Activated CD4-positive, alpha-beta T cell treated with anti-CD3 and anti-CD28 coated beads, Interleukin-2, amount 50 U/mL, for 16 hours (primary cell): ENCODE data around the gene RAB27A.
"Not testable (repeated sequence)": the region's sequence is repeated elsewhere in the genome, so short reads cannot be mapped to it uniquely, and the experiment has no call there.

Source experiments
- DNase-seq: peaks from one replicate; pipeline ENCODE4 v3.0.0-alpha.2; 2020

The RAB27A gene

GRCh38 chr15:55289746-55290527 is at the start of gene RAB27A:
Gene RAB27A (minus strand): TSS chr15:55289813. CDS start chr15:55234934, 54,879 bp downstream.
- DNase-seq: peak; percentile 85

GRCh38 chr15:55337160-55337559 is 47.5 kb upstream of the RAB27A start:
- no peak for DNase-seq

- no peak for DNase-seq
These were observed 45.4 kb upstream of the RAB27A start for GRCh38 chr15:55334997-55335396.

GRCh38 chr15:55334371-55334770 is 44.8 kb upstream of the RAB27A start:
- no peak for DNase-seq

- DNase-seq: no peak
These were observed 37.8 kb upstream of the RAB27A start for GRCh38 chr15:55327387-55327786.

- no peak for DNase-seq
These were observed 32.9 kb upstream of the RAB27A start for GRCh38 chr15:55322467-55322866.

- DNase-seq: no peak
These were observed 31.4 kb upstream of the RAB27A start for GRCh38 chr15:55320963-55321362.

- no peak for DNase-seq
These were observed 30.6 kb upstream of the RAB27A start for GRCh38 chr15:55320238-55320550.

GRCh38 chr15:55319537-55320237 is 30.1 kb upstream of the RAB27A start:
- peak; percentile 28 for DNase-seq

GRCh38 chr15:55318588-55319494 is 29.2 kb upstream of the RAB27A start, which contains the start of the genes PIGB and PIGBOS1:
Gene PIGB (plus strand): TSS chr15:55319222. CDS start chr15:55319251, 29 bp downstream.
Gene PIGBOS1 (minus strand): TSS chr15:55319123. CDS start chr15:55317792, 1,331 bp downstream.
- DNase-seq: peak; percentile 87

GRCh38 chr15:55302801-55303200 is 13.2 kb upstream of the RAB27A start:
- DNase-seq: not testable (repeated sequence)

- DNase-seq: no peak
These were observed 7.7 kb upstream of the RAB27A start for GRCh38 chr15:55297315-55297714.

- DNase-seq: peak; percentile 88
These were observed 980 bp upstream of the RAB27A start for GRCh38 chr15:55290528-55291057.

- DNase-seq: peak; percentile 59
These were observed 435 bp downstream of the RAB27A start for GRCh38 chr15:55289011-55289745.

- DNase-seq: no peak
These were observed 1.5 kb downstream of the RAB27A start for GRCh38 chr15:55288006-55288717.

- not testable (repeated sequence) for DNase-seq
These were observed 3.0 kb downstream of the RAB27A start for GRCh38 chr15:55286442-55287189.

GRCh38 chr15:55284426-55284825 is 5.2 kb downstream of the RAB27A start:
- no peak for DNase-seq

GRCh38 chr15:55283379-55284147 is 6.0 kb downstream of the RAB27A start:
- peak; percentile 67 for DNase-seq

GRCh38 chr15:55282284-55282833 is 7.3 kb downstream of the RAB27A start:
- DNase-seq: peak; percentile 74
